Esophagus muscularis mucosa (tissue), 4 donors: ENCODE results near the gene PLAAT3. TPM values are rescaled to one million over a fixed set of nuclear protein-coding genes. Genes with fewer than 3 reads are reported as not detected.
A peak's percentile ranks its signal among the peaks of the same experiment; 100 is the strongest.

Experiments
- DNase-seq: peaks from one replicate; pipeline ENCODE4 v3.0.0-alpha.2; 2017; ENCODE audit errors: extremely low spot score
- H3K27ac ChIP-seq, 4 donors: fragments of 200-600 bp; sonication (generic); replicated peaks in 1 of 4; 1 replicate in 3 of 4; 2 replicates in 1 of 4; pipeline ENCODE4 v1.5.1; 2016 to 2019; ENCODE audit warnings: mild to moderate bottlenecking in 1 of 4
- H3K27me3 ChIP-seq, 4 donors: fragments of 200-600 bp; sonication (generic); one replicate each; pipeline versions ENCODE4 v1.5.1 to v1.6.0; 2016 to 2019
- H3K36me3 ChIP-seq, 4 donors: fragments of 200-600 bp; sonication (generic); one replicate each; pipeline ENCODE4 v1.5.1; 2016 to 2019
- H3K4me1 ChIP-seq, 4 donors: fragments of 200-600 bp; sonication (generic); one replicate each; pipeline ENCODE4 v1.5.1; 2016 to 2019
- H3K4me3 ChIP-seq, 4 donors: fragments of 200-600 bp; sonication (generic); 1 replicate in 2 of 4; 2 replicates in 2 of 4; pipeline ENCODE4 v1.5.1; 2016 to 2019; ENCODE audit warnings: mild to moderate bottlenecking in 4 of 4, moderate library complexity in 1 of 4
- H3K9me3 ChIP-seq, 4 donors: fragments of 200-600 bp; sonication (generic); 1 replicate in 3 of 4; 2 replicates in 1 of 4; pipeline ENCODE4 v1.5.1; 2016 to 2019
- CTCF ChIP-seq, 3 experiments: fragments of 200-600 bp in 2 of 3; fragments of 450-650 bp in 1 of 3; sonication (generic) in 2 of 3; IDR thresholded peaks; one replicate each; pipeline ENCODE4 v1.5.1; 2017 to 2019; ENCODE audit warnings: antibody characterized with exemption in 3 of 3, mild to moderate bottlenecking in 2 of 3, moderate library complexity in 1 of 3
- EP300 ChIP-seq: sonication (generic); formaldehyde crosslinking; IDR thresholded peaks from one replicate; pipeline ENCODE4 v1.6.1; 2017; ENCODE audit warnings: antibody characterized with exemption
- POLR2A ChIP-seq: fragments of 450-650 bp; IDR thresholded peaks from one replicate; pipeline ENCODE4 v1.6.1; 2017; ENCODE audit warnings: antibody characterized with exemption, moderate library complexity, mild to moderate bottlenecking, low read depth
- POLR2AphosphoS5 ChIP-seq, 2 donors: sonication (generic); formaldehyde crosslinking; IDR thresholded peaks; one replicate each; pipeline ENCODE4 v1.6.1; 2017; ENCODE audit warnings: antibody characterized with exemption in 2 of 2
- WGBS: methylation state at CpG from one replicate; pipeline ENCODE4 v1.1.5; 2018; 5-methylcytosine and 5-hydroxymethylcytosine counted together
- intact Hi-C: fragments of 100-400 bp; cut with DNase I; formaldehyde crosslinking; loops from one replicate; pipeline ENCODE4 v1.15.1; 2023
- total RNA-seq, 4 donors: library from RNA; depleted of rRNA; stranded (reverse); fragments of >200 nt; gene quantifications; one replicate each; pipeline versions ENCODE4 v1.1.0 to v1.2.1, GENCODE V29; 2016

PLAAT3 gene
- total RNA-seq, 4 donors from 2014 or later: 40.3 to 74.8 (median 54.4) TPM

- intact Hi-C loops: no loop called here
- H3K4me1 ChIP-seq: peaks cover 9 to 17% (median 15%) of the 10 kb centered on the region in 4 donors
- no peak for DNase-seq
- H3K4me3 ChIP-seq: no peak overlapping the region
- no peaks in the 10 kb centered on the region for H3K27me3 ChIP-seq
- no peaks in the 10 kb centered on the region for H3K9me3 ChIP-seq
- no peaks in the 10 kb centered on the region for H3K36me3 ChIP-seq
- TF ChIP-seq EP300: no peak
- no peak for TF ChIP-seq POLR2AphosphoS5 (IDR thresholded peaks at IDR 0.05)
- TF ChIP-seq CTCF (IDR thresholded peaks at IDR 0.05): no peak
- no peak for TF ChIP-seq POLR2A
- 81% methylated on average over 3 of the region's 3 CpGs for WGBS
- no peak overlapping the region for H3K27ac ChIP-seq
Observed at GRCh38 chr11:63616953-63617352, 2.7 kb upstream of the PLAAT3 start.

GRCh38 chr11:63613517-63614135 lies 607 bp downstream of the PLAAT3 start:
- no peak for DNase-seq
- peak overlapping the region; percentile 83 to 92 (median 90) for H3K27ac ChIP-seq
- H3K9me3 ChIP-seq: no peaks in the 10 kb centered on the region
- H3K27me3 ChIP-seq: no peaks in the 10 kb centered on the region
- no peaks in the 10 kb centered on the region for H3K36me3 ChIP-seq
- H3K4me1 ChIP-seq: peaks cover 39 to 51% (median 49%) of the 10 kb centered on the region in 4 donors
- under 1% methylated on average over 16 of the region's 45 CpGs for WGBS
- peak in 1 of 2 donors; percentile 42 for TF ChIP-seq POLR2AphosphoS5 (IDR thresholded peaks at IDR 0.05)
- TF ChIP-seq CTCF (IDR thresholded peaks at IDR 0.05): no peak
- TF ChIP-seq EP300: no peak
- peak overlapping the region; percentile 70 to 87 (median 80) for H3K4me3 ChIP-seq
- intact Hi-C loops: loop anchor here (5.0 kb wide), 1 partner anchor 41 kb away; no protein-coding TSS in a partner anchor

- Histone ChIP-seq H3K27ac (peak overlapping the region; percentile 53 to 92 (median 88)), H3K36me3 (no peaks in the 10 kb centered on the region), H3K9me3 (no peaks in the 10 kb centered on the region), H3K27me3 (no peaks in the 10 kb centered on the region), H3K4me1 (peaks cover 39 to 60% (median 53%) of the 10 kb centered on the region in 4 donors), H3K4me3 (peak overlapping the region in 1 of 4 donors; percentile 70)
- no peak for TF ChIP-seq POLR2A
- no peak for TF ChIP-seq POLR2AphosphoS5 (IDR thresholded peaks at IDR 0.05)
- TF ChIP-seq CTCF (IDR thresholded peaks at IDR 0.05): no peak
- TF ChIP-seq EP300: no peak
- intact Hi-C loops: loop anchor here (5.0 kb wide), 1 partner anchor 40 kb away; no protein-coding TSS in a partner anchor
- DNase-seq: no peak
Observed at GRCh38 chr11:63612181-63612580, 2.1 kb downstream of the PLAAT3 start.

GRCh38 chr11:63611395-63611747 lies 2.9 kb downstream of the PLAAT3 start:
- Histone ChIP-seq H3K27ac (peak overlapping the region; percentile 51 to 92 (median 68)), H3K27me3 (no peaks in the 10 kb centered on the region), H3K4me3 (no peak overlapping the region), H3K4me1 (peaks cover 39 to 60% (median 53%) of the 10 kb centered on the region in 4 donors), H3K36me3 (peaks cover 0 to 5% (median 0%) of the 10 kb centered on the region in 4 donors), H3K9me3 (no peaks in the 10 kb centered on the region)
- intact Hi-C loops: loop anchor here (5.0 kb wide), 1 partner anchor 39 kb away; no protein-coding TSS in a partner anchor
- TF ChIP-seq POLR2AphosphoS5 (IDR thresholded peaks at IDR 0.05) (no peak), EP300 (no peak), POLR2A (no peak), CTCF (IDR thresholded peaks at IDR 0.05) (no peak)
- no peak for DNase-seq
- 74% methylated on average over 1 of the region's 1 CpG for WGBS
